GM21825 (cell line): Measurements from ENCODE around the gene DAB1.
"Not testable (repeated sequence)": the region's sequence is repeated elsewhere in the genome, so short reads cannot be mapped to it uniquely, and the experiment has no call there.

Experiments used
- ATAC-seq: cut with Tn5 transposase; IDR thresholded peaks from one replicate; pipeline ENCODE4 v1.9.1; 2021; ENCODE audit warnings: mild to moderate bottlenecking, moderate library complexity; ENCODE audit not compliant: unreplicated experiment

DAB1 gene

GRCh38 chr1:57232500-57232899 is 191.4 kb downstream of the DAB1 start:
- ATAC-seq = no peak

GRCh38 chr1:57229998-57230397 is 193.9 kb downstream of the DAB1 start:
- no peak for ATAC-seq

- no peak for ATAC-seq
Measured at GRCh38 chr1:57229076-57229475, 194.8 kb downstream of the DAB1 start.

- no peak for ATAC-seq
Measured at GRCh38 chr1:57222801-57223200, 201.1 kb downstream of the DAB1 start.

- ATAC-seq = no peak
Measured at GRCh38 chr1:57222307-57222706, 201.6 kb downstream of the DAB1 start.

- ATAC-seq = not testable (repeated sequence)
Measured at GRCh38 chr1:57220905-57221304, 203.0 kb downstream of the DAB1 start.

- ATAC-seq = no peak
Measured at GRCh38 chr1:57218487-57219079, 205.3 kb downstream of the DAB1 start.

GRCh38 chr1:57217905-57218304 is 206.0 kb downstream of the DAB1 start:
- ATAC-seq = no peak

GRCh38 chr1:57214951-57215575 is 208.8 kb downstream of the DAB1 start:
- ATAC-seq = no peak

- no peak for ATAC-seq
Measured at GRCh38 chr1:57210881-57211280, 213.0 kb downstream of the DAB1 start.

- ATAC-seq = no peak
Measured at GRCh38 chr1:57209495-57209894, 214.4 kb downstream of the DAB1 start.

- no peak for ATAC-seq
Measured at GRCh38 chr1:57208741-57209302, 215.0 kb downstream of the DAB1 start.

- ATAC-seq = no peak
Measured at GRCh38 chr1:57206038-57206437, 217.8 kb downstream of the DAB1 start.

- ATAC-seq = no peak
Measured at GRCh38 chr1:57204942-57205787, 218.7 kb downstream of the DAB1 start.

- no peak for ATAC-seq
Measured at GRCh38 chr1:57204091-57204490, 219.8 kb downstream of the DAB1 start.

- no peak for ATAC-seq
Measured at GRCh38 chr1:57202241-57202640, 221.6 kb downstream of the DAB1 start.

GRCh38 chr1:57198912-57199311 is 224.9 kb downstream of the DAB1 start:
- ATAC-seq = no peak

GRCh38 chr1:57195436-57195941 is 228.4 kb downstream of the DAB1 start:
- no peak for ATAC-seq

GRCh38 chr1:57192222-57192621 is 231.6 kb downstream of the DAB1 start:
- no peak for ATAC-seq

- no peak for ATAC-seq
Measured at GRCh38 chr1:57190898-57191297, 233.0 kb downstream of the DAB1 start.

- no peak for ATAC-seq
Measured at GRCh38 chr1:57188168-57188567, 235.7 kb downstream of the DAB1 start.
